CD8-positive, alpha-beta memory T cell (primary cell): Measurements from ENCODE around the gene FAM177B. TPM values are rescaled to one million over a fixed set of nuclear protein-coding genes. Genes with fewer than 3 reads are reported as not detected.

Experiments
- CTCF ChIA-PET: fragments of 350-600 bp; sonication (Branson Sonifier 250); formaldehyde crosslinking; loops from one replicate; lab custom pipeline; 2021; ENCODE audit warnings: antibody characterized with exemption; lab: Charles Lee
- POLR2A ChIA-PET: fragments of 350-600 bp; sonication (Branson Sonifier 250); formaldehyde crosslinking; loops from one replicate; lab custom pipeline; 2021; ENCODE audit warnings: antibody characterized with exemption; lab: Charles Lee
- DNase-seq, 5 donors: peaks; one replicate each; pipeline versions ENCODE4 v3.0.0 to v3.0.0-alpha.2; 2020 to 2022; ENCODE audit warnings: mixed read lengths in 1 of 5
- H3K27ac ChIP-seq: one replicate; pipeline ENCODE4 v1.7.0; 2013; ENCODE audit warnings: low read depth, mild to moderate bottlenecking, low read length, moderate library complexity
- H3K27me3 ChIP-seq: 2 replicates; pipeline ENCODE4 v1.7.0; 2013; ENCODE audit warnings: low read length, mild to moderate bottlenecking; ENCODE audit not compliant: insufficient read depth, poor library complexity, severe bottlenecking
- H3K36me3 ChIP-seq: 2 replicates; pipeline ENCODE4 v1.7.0; 2013; ENCODE audit warnings: mild to moderate bottlenecking, low read length, moderate library complexity; ENCODE audit not compliant: insufficient read depth
- H3K4me1 ChIP-seq: 2 replicates; pipeline ENCODE4 v1.7.0; 2013; ENCODE audit warnings: mild to moderate bottlenecking, low read length, moderate library complexity; ENCODE audit not compliant: insufficient read depth
- H3K4me3 ChIP-seq: 2 replicates; pipeline ENCODE4 v1.7.0; 2013; ENCODE audit warnings: mild to moderate bottlenecking, low read length
- H3K9me3 ChIP-seq: 2 replicates; pipeline ENCODE4 v1.7.0; 2013; ENCODE audit warnings: mild to moderate bottlenecking, low read length
- H3K27ac Mint-ChIP-seq, 8 donors: one replicate each; pipeline ENCODE4 v1.8.0; 2020 to 2021; ENCODE audit warnings: mixed read lengths in 8 of 8, mild to moderate bottlenecking in 6 of 8, inconsistent platforms in 3 of 8, moderate library complexity in 3 of 8
- H3K27me3 Mint-ChIP-seq, 2 donors: one replicate each; pipeline ENCODE4 v1.8.0; 2020 to 2021; ENCODE audit warnings: mixed read lengths in 2 of 2, mild to moderate bottlenecking in 1 of 2, moderate library complexity in 1 of 2
- H3K36me3 Mint-ChIP-seq, 3 donors: one replicate each; pipeline ENCODE4 v1.8.0; 2020 to 2021; ENCODE audit warnings: mixed read lengths in 3 of 3, inconsistent platforms in 1 of 3, mild to moderate bottlenecking in 1 of 3
- H3K4me1 Mint-ChIP-seq, 3 donors: one replicate each; pipeline ENCODE4 v1.8.0; 2020 to 2021; ENCODE audit warnings: mixed read lengths in 3 of 3, inconsistent platforms in 1 of 3, mild to moderate bottlenecking in 1 of 3
- H3K4me3 Mint-ChIP-seq, 7 donors: one replicate each; pipeline ENCODE4 v1.8.0; 2020 to 2021; ENCODE audit warnings: mixed read lengths in 7 of 7, mild to moderate bottlenecking in 6 of 7, moderate library complexity in 4 of 7, inconsistent platforms in 2 of 7
- H3K9me3 Mint-ChIP-seq, 5 donors: one replicate each; pipeline ENCODE4 v1.8.0; 2020 to 2022; ENCODE audit warnings: mixed read lengths in 5 of 5, mild to moderate bottlenecking in 3 of 5, moderate library complexity in 2 of 5, inconsistent platforms in 1 of 5
- polyA plus RNA-seq: library from polyadenylated mRNA; unstranded; fragments of 300-500 nt; fragmentation: Illumina TruSeq; gene quantifications from one replicate; pipeline ENCODE4 v1.2.3, GENCODE V29; 2021
- total RNA-seq, 2 experiments: library from RNA; stranded (reverse); gene quantifications; one replicate each; pipeline ENCODE4 v1.2.3, GENCODE V29; 2021

The FAM177B gene
- total and polyA plus RNA-seq, 3 experiments from 2014 or later: not detected

DNA sequence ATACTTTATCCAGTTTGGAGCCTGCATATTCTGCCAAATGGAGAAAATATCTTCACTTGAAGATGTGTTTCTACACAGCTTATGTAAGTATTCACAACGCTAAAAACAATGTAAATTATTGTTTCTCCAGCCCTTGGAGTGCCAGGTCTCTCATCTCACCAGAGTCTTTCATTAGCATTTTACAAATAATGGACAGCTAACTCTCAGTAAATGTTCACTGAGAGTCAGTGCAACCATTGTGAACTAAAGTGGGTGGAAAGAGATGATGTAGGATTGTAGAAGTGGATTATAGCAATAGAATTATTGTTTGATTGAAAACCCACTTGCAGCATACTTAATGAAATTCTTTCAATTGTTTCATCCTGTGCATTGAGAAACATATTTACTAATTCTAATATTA is 8.3 kb upstream of the FAM177B start:
- POLR2A ChIA-PET: interaction anchor here (0.9 kb wide), 1 partner anchor 16 kb away, joined by 4 read pairs; no protein-coding TSS in a partner anchor
- Mint-ChIP-seq H3K27me3 (no peaks in the 10 kb centered on the region), H3K4me3 (no peak overlapping the region), H3K4me1 (peaks cover 6 to 31% (median 8%) of the 10 kb centered on the region in 3 donors), H3K36me3 (peaks cover 5 to 91% (median 37%) of the 10 kb centered on the region in 3 donors), H3K9me3 (no peaks in the 10 kb centered on the region), H3K27ac (peak overlapping the region in 1 of 8 donors; percentile 15)
- DNase-seq: no peak
- Histone ChIP-seq H3K4me3 (no peak overlapping the region), H3K36me3 (peaks cover 72% of the 10 kb centered on the region), H3K27ac (no peak overlapping the region), H3K4me1 (no peaks in the 10 kb centered on the region), H3K9me3 (no peaks in the 10 kb centered on the region), H3K27me3 (no peaks in the 10 kb centered on the region)
- CTCF ChIA-PET: interaction anchor here (1.1 kb wide), 1 partner anchor 10 kb away, joined by 4 read pairs; no protein-coding TSS in a partner anchor

GRCh38 chr1:222730866-222731265 is 6.1 kb upstream of the FAM177B start:
- CTCF ChIA-PET: no interaction called here
- H3K36me3 Mint-ChIP-seq: peaks cover 5 to 89% (median 32%) of the 10 kb centered on the region in 3 donors
- no peak overlapping the region for H3K27ac ChIP-seq
- no peak for DNase-seq
- POLR2A ChIA-PET: no interaction called here
- peak overlapping the region in 4 of 8 donors; percentile 0 to 77 (median 28) for H3K27ac Mint-ChIP-seq
- H3K27me3 ChIP-seq: no peaks in the 10 kb centered on the region
- no peak overlapping the region for H3K4me3 Mint-ChIP-seq
- H3K27me3 Mint-ChIP-seq: no peaks in the 10 kb centered on the region
- peaks cover 59% of the 10 kb centered on the region for H3K36me3 ChIP-seq
- H3K4me1 ChIP-seq: no peaks in the 10 kb centered on the region
- no peak overlapping the region for H3K4me3 ChIP-seq
- H3K9me3 ChIP-seq: no peaks in the 10 kb centered on the region
- peaks cover 2 to 25% (median 8%) of the 10 kb centered on the region in 3 donors for H3K4me1 Mint-ChIP-seq
- no peaks in the 10 kb centered on the region for H3K9me3 Mint-ChIP-seq

- peaks cover 2 to 18% (median 8%) of the 10 kb centered on the region in 3 donors for H3K4me1 Mint-ChIP-seq
- H3K4me3 Mint-ChIP-seq: no peak overlapping the region
- no peaks in the 10 kb centered on the region for H3K9me3 Mint-ChIP-seq
- Histone ChIP-seq H3K9me3 (no peaks in the 10 kb centered on the region), H3K27me3 (no peaks in the 10 kb centered on the region), H3K4me1 (no peaks in the 10 kb centered on the region), H3K36me3 (peaks cover 43% of the 10 kb centered on the region), H3K4me3 (no peak overlapping the region), H3K27ac (no peak overlapping the region)
- ChIA-PET POLR2A (no interaction called here), CTCF (interaction anchor here (0.7 kb wide), 1 partner anchor 179 kb away, joined by 3 read pairs; no protein-coding TSS in a partner anchor)
- H3K27ac Mint-ChIP-seq: peak overlapping the region in 3 of 8 donors; percentile 7 to 19 (median 10)
- H3K36me3 Mint-ChIP-seq: peaks cover 5 to 77% (median 29%) of the 10 kb centered on the region in 3 donors
- no peak for DNase-seq
- no peaks in the 10 kb centered on the region for H3K27me3 Mint-ChIP-seq
Measured at GRCh38 chr1:222732216-222733159, 4.5 kb upstream of the FAM177B start.

DNA sequence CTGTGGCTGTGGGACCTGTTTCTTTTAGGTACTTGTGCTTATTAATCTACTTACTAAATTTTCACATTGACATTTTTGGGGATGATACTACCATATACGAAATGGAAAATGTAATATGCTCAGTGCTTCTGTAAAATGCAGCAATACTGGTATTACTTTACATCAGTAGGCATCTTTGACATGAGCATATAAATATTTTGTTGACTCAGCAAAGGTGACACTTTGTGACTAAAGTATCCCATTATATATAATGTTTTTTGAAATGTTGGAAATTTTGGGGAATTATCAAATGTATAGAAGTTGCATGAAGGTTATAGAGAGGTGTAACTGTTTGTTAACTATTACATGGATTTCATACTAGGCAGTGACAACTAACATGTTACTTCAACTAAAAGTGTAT is 2.3 kb upstream of the FAM177B start:
- Histone ChIP-seq H3K36me3 (peaks cover 25% of the 10 kb centered on the region), H3K9me3 (no peaks in the 10 kb centered on the region), H3K27me3 (no peaks in the 10 kb centered on the region), H3K4me1 (no peaks in the 10 kb centered on the region), H3K27ac (no peak overlapping the region), H3K4me3 (no peak overlapping the region)
- peaks cover 2 to 17% (median 8%) of the 10 kb centered on the region in 3 donors for H3K4me1 Mint-ChIP-seq
- no peak overlapping the region for H3K4me3 Mint-ChIP-seq
- H3K27ac Mint-ChIP-seq: peak overlapping the region in 1 of 8 donors; percentile 24
- DNase-seq: no peak
- POLR2A ChIA-PET: no interaction called here
- peaks cover 5 to 55% (median 21%) of the 10 kb centered on the region in 3 donors for H3K36me3 Mint-ChIP-seq
- CTCF ChIA-PET: interaction anchor here (1.0 kb wide), 1 partner anchor 9 kb away, joined by 3 read pairs; no protein-coding TSS in a partner anchor
- no peaks in the 10 kb centered on the region for H3K9me3 Mint-ChIP-seq
- no peaks in the 10 kb centered on the region for H3K27me3 Mint-ChIP-seq

GRCh38 chr1:222736470-222736869 is 532 bp upstream of the FAM177B start:
- H3K4me1 Mint-ChIP-seq: peaks cover 2 to 9% (median 8%) of the 10 kb centered on the region in 3 donors
- Histone ChIP-seq H3K36me3 (peaks cover 12% of the 10 kb centered on the region), H3K4me3 (no peak overlapping the region), H3K4me1 (no peaks in the 10 kb centered on the region), H3K27me3 (no peaks in the 10 kb centered on the region), H3K9me3 (no peaks in the 10 kb centered on the region), H3K27ac (no peak overlapping the region)
- H3K36me3 Mint-ChIP-seq: peaks cover 0 to 39% (median 11%) of the 10 kb centered on the region in 3 donors
- H3K9me3 Mint-ChIP-seq: no peaks in the 10 kb centered on the region
- CTCF ChIA-PET: interaction anchor here (0.6 kb wide), 1 partner anchor 272 kb away, joined by 3 read pairs; no protein-coding TSS in a partner anchor
- no peak overlapping the region for H3K27ac Mint-ChIP-seq
- no peaks in the 10 kb centered on the region for H3K27me3 Mint-ChIP-seq
- POLR2A ChIA-PET: no interaction called here
- DNase-seq: no peak
- H3K4me3 Mint-ChIP-seq: no peak overlapping the region

- H3K9me3 ChIP-seq: no peaks in the 10 kb centered on the region
- no peak overlapping the region for H3K4me3 Mint-ChIP-seq
- no peak overlapping the region for H3K27ac ChIP-seq
- H3K4me1 ChIP-seq: no peaks in the 10 kb centered on the region
- H3K36me3 ChIP-seq: peaks cover 4% of the 10 kb centered on the region
- no peaks in the 10 kb centered on the region for H3K9me3 Mint-ChIP-seq
- H3K4me1 Mint-ChIP-seq: peaks cover 0 to 2% (median 0%) of the 10 kb centered on the region in 3 donors
- no peak overlapping the region for H3K4me3 ChIP-seq
- H3K27ac Mint-ChIP-seq: peak overlapping the region in 1 of 8 donors; percentile 4
- no peaks in the 10 kb centered on the region for H3K27me3 Mint-ChIP-seq
- DNase-seq: no peak
- ChIA-PET CTCF (interaction anchor here (0.9 to 1.3 kb wide), 3 partner anchors 21 to 394 kb away, joined by 3 to 4 read pairs (median 4); no protein-coding TSS in a partner anchor), POLR2A (no interaction called here)
- H3K27me3 ChIP-seq: no peaks in the 10 kb centered on the region
- peaks cover 0 to 15% (median 0%) of the 10 kb centered on the region in 3 donors for H3K36me3 Mint-ChIP-seq
Measured at GRCh38 chr1:222739465-222739864, 2.5 kb downstream of the FAM177B start.

DNA sequence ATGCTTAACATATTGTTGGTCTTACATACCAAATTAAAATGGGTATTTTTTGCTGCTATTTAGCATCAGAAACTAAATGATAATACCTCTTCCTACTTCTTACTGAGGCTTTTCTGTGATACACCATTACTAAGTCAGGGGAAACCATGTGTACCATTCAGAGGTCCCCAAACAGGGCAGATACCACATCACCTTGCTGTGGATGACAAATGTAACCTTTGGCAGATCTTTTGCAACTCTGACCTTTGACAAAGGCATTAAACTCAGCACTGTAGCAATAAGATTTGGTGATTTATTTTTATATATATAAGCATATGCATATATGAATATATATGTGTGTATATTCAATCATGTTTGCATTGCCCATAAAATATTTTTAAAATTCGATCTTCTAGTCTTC is 2.9 kb downstream of the FAM177B start:
- Histone ChIP-seq H3K4me1 (no peaks in the 10 kb centered on the region), H3K36me3 (no peaks in the 10 kb centered on the region), H3K27ac (no peak overlapping the region), H3K9me3 (no peaks in the 10 kb centered on the region), H3K27me3 (no peaks in the 10 kb centered on the region), H3K4me3 (no peak overlapping the region)
- CTCF ChIA-PET: interaction anchor here (0.6 to 1.2 kb wide), 2 partner anchors 342 to 394 kb away, joined by 3 to 4 read pairs; no protein-coding TSS in a partner anchor
- H3K36me3 Mint-ChIP-seq: peaks cover 0 to 10% (median 0%) of the 10 kb centered on the region in 3 donors
- H3K4me3 Mint-ChIP-seq: no peak overlapping the region
- no peaks in the 10 kb centered on the region for H3K27me3 Mint-ChIP-seq
- H3K27ac Mint-ChIP-seq: no peak overlapping the region
- POLR2A ChIA-PET: no interaction called here
- H3K9me3 Mint-ChIP-seq: no peaks in the 10 kb centered on the region
- peaks cover 0 to 2% (median 0%) of the 10 kb centered on the region in 3 donors for H3K4me1 Mint-ChIP-seq
- no peak for DNase-seq
